ENCODE results near the gene TMEM121B.

- TF ChIP-seq POLR2A (IDR thresholded peaks at IDR 0.05) (no peak), CTCF (IDR thresholded peaks at IDR 0.05 in 4 of 5, conservative IDR thresholded peaks at IDR 0.05 in 1 of 5) (no peak)
Measured at GRCh38 chr22:17106785-17107546, 14.2 kb downstream of the TMEM121B start.
